Activated T-cell treated with anti-CD3 and anti-CD28 coated beads, Interleukin-2, amount 50 U/mL, for 24 hours (primary cell): ENCODE results near the gene PYGL.

ENCODE experiments used
- DNase-seq: peaks from one replicate; pipeline ENCODE4 v3.0.0-alpha.2; 2020
- H3K27ac Mint-ChIP-seq: 2 replicates; pipeline ENCODE4 v1.8.0; 2020; ENCODE audit warnings: mild to moderate bottlenecking, mixed read lengths
- H3K27me3 Mint-ChIP-seq: 2 replicates; pipeline ENCODE4 v1.8.0; 2020; ENCODE audit warnings: mixed read lengths
- H3K36me3 Mint-ChIP-seq: 2 replicates; pipeline ENCODE4 v1.8.0; 2020; ENCODE audit warnings: low read depth, mixed read lengths
- H3K4me1 Mint-ChIP-seq: 2 replicates; pipeline ENCODE4 v1.8.0; 2020; ENCODE audit warnings: low read depth, mixed read lengths
- H3K4me3 Mint-ChIP-seq: 2 replicates; pipeline ENCODE4 v1.8.0; 2020; ENCODE audit warnings: mild to moderate bottlenecking, moderate library complexity, mixed read lengths
- H3K9me3 Mint-ChIP-seq: 2 replicates; pipeline ENCODE4 v1.8.0; 2020; ENCODE audit warnings: mixed read lengths

The PYGL gene

GRCh38 chr14:50887476-50887875 lies 56.8 kb downstream of the PYGL start:
- Mint-ChIP-seq H3K9me3 (no peaks in the 10 kb centered on the region), H3K36me3 (no peaks in the 10 kb centered on the region), H3K4me1 (no peaks in the 10 kb centered on the region), H3K27me3 (peaks cover 27% of the 10 kb centered on the region), H3K4me3 (no peak overlapping the region), H3K27ac (no peak overlapping the region)
- no peak for DNase-seq

GRCh38 chr14:50883827-50884197 lies 60.5 kb downstream of the PYGL start:
- H3K27ac Mint-ChIP-seq, result no peak overlapping the region
- no peaks in the 10 kb centered on the region for H3K36me3 Mint-ChIP-seq
- no peaks in the 10 kb centered on the region for H3K4me1 Mint-ChIP-seq
- peaks cover 39% of the 10 kb centered on the region for H3K27me3 Mint-ChIP-seq
- H3K4me3 Mint-ChIP-seq, result no peak overlapping the region
- H3K9me3 Mint-ChIP-seq, result no peaks in the 10 kb centered on the region
- DNase-seq, result no peak

- Mint-ChIP-seq H3K4me3 (no peak overlapping the region), H3K27me3 (peaks cover 41% of the 10 kb centered on the region), H3K27ac (no peak overlapping the region), H3K36me3 (no peaks in the 10 kb centered on the region), H3K4me1 (no peaks in the 10 kb centered on the region), H3K9me3 (no peaks in the 10 kb centered on the region)
- DNase-seq, result no peak
Observed at GRCh38 chr14:50882932-50883826, 61.1 kb downstream of the PYGL start.

GRCh38 chr14:50875359-50876070 lies 68.8 kb downstream of the PYGL start:
- H3K4me3 Mint-ChIP-seq, result no peak overlapping the region
- H3K27ac Mint-ChIP-seq, result no peak overlapping the region
- no peaks in the 10 kb centered on the region for H3K36me3 Mint-ChIP-seq
- peak; percentile 66 for DNase-seq
- peaks cover 33% of the 10 kb centered on the region for H3K4me1 Mint-ChIP-seq
- H3K27me3 Mint-ChIP-seq, result peaks cover 69% of the 10 kb centered on the region
- no peaks in the 10 kb centered on the region for H3K9me3 Mint-ChIP-seq

- Mint-ChIP-seq H3K9me3 (no peaks in the 10 kb centered on the region), H3K36me3 (no peaks in the 10 kb centered on the region), H3K4me1 (peaks cover 33% of the 10 kb centered on the region), H3K27me3 (peaks cover 76% of the 10 kb centered on the region), H3K4me3 (no peak overlapping the region), H3K27ac (no peak overlapping the region)
- no peak for DNase-seq
Observed at GRCh38 chr14:50874757-50875156, 69.5 kb downstream of the PYGL start.

GRCh38 chr14:50871914-50872732 lies 72.2 kb downstream of the PYGL start, which contains the start of gene ABHD12B:
Gene ABHD12B, plus strand, starts transcription at chr14:50872053. Its CDS starts 122 bp downstream, at chr14:50872175.
- H3K4me1 Mint-ChIP-seq, result peaks cover 33% of the 10 kb centered on the region
- no peaks in the 10 kb centered on the region for H3K36me3 Mint-ChIP-seq

GRCh38 chr14:50871228-50871627 lies 73.1 kb downstream of the PYGL start:
- Mint-ChIP-seq H3K27ac (no peak overlapping the region), H3K4me1 (peaks cover 32% of the 10 kb centered on the region), H3K4me3 (no peak overlapping the region), H3K36me3 (no peaks in the 10 kb centered on the region), H3K9me3 (no peaks in the 10 kb centered on the region), H3K27me3 (peaks cover 74% of the 10 kb centered on the region)
- DNase-seq, result no peak

More at GRCh38 chr14:50871914-50872732, 72.2 kb downstream of the PYGL start, which contains the start of gene ABHD12B:
- Mint-ChIP-seq H3K4me3 (no peak within 1 kb of the TSS), H3K27ac (no peak within 1 kb of the TSS), H3K9me3 (no peaks in the 10 kb centered on the region), H3K27me3 (peaks cover 79% of the 10 kb centered on the region)
- DNase-seq, result no peak

- peaks cover 2% of the 10 kb centered on the region for H3K4me1 Mint-ChIP-seq
- no peak overlapping the region for H3K27ac Mint-ChIP-seq
- H3K4me3 Mint-ChIP-seq, result no peak overlapping the region
- no peak for DNase-seq
- no peaks in the 10 kb centered on the region for H3K36me3 Mint-ChIP-seq
- peaks cover 31% of the 10 kb centered on the region for H3K27me3 Mint-ChIP-seq
- H3K9me3 Mint-ChIP-seq, result no peaks in the 10 kb centered on the region
Observed at GRCh38 chr14:50865391-50866076, 78.7 kb downstream of the PYGL start.

- Mint-ChIP-seq H3K27ac (no peak overlapping the region), H3K4me3 (no peak overlapping the region), H3K9me3 (no peaks in the 10 kb centered on the region), H3K27me3 (peaks cover 25% of the 10 kb centered on the region), H3K36me3 (no peaks in the 10 kb centered on the region), H3K4me1 (peaks cover 8% of the 10 kb centered on the region)
- no peak for DNase-seq
Observed at GRCh38 chr14:50864946-50865345, 79.3 kb downstream of the PYGL start.

GRCh38 chr14:50864237-50864636 lies 80.0 kb downstream of the PYGL start:
- H3K27ac Mint-ChIP-seq, result no peak overlapping the region
- no peaks in the 10 kb centered on the region for H3K9me3 Mint-ChIP-seq
- DNase-seq, result no peak
- H3K4me1 Mint-ChIP-seq, result peaks cover 14% of the 10 kb centered on the region
- H3K36me3 Mint-ChIP-seq, result no peaks in the 10 kb centered on the region
- H3K4me3 Mint-ChIP-seq, result no peak overlapping the region
- peaks cover 18% of the 10 kb centered on the region for H3K27me3 Mint-ChIP-seq

GRCh38 chr14:50862036-50862570 lies 82.2 kb downstream of the PYGL start:
- no peaks in the 10 kb centered on the region for H3K36me3 Mint-ChIP-seq
- H3K9me3 Mint-ChIP-seq, result no peaks in the 10 kb centered on the region
- peaks cover 18% of the 10 kb centered on the region for H3K4me1 Mint-ChIP-seq
- H3K27ac Mint-ChIP-seq, result no peak overlapping the region
- H3K4me3 Mint-ChIP-seq, result no peak overlapping the region
- H3K27me3 Mint-ChIP-seq, result peaks cover 3% of the 10 kb centered on the region
- DNase-seq, result no peak

GRCh38 chr14:50860478-50861086 lies 83.7 kb downstream of the PYGL start:
- Mint-ChIP-seq H3K27ac (peak overlapping the region; percentile 77), H3K36me3 (no peaks in the 10 kb centered on the region), H3K27me3 (no peaks in the 10 kb centered on the region), H3K4me1 (peaks cover 18% of the 10 kb centered on the region), H3K9me3 (no peaks in the 10 kb centered on the region), H3K4me3 (peak overlapping the region; percentile 83)
- peak; percentile 89 for DNase-seq

- no peaks in the 10 kb centered on the region for H3K9me3 Mint-ChIP-seq
- H3K4me1 Mint-ChIP-seq, result peaks cover 18% of the 10 kb centered on the region
- no peaks in the 10 kb centered on the region for H3K36me3 Mint-ChIP-seq
- no peaks in the 10 kb centered on the region for H3K27me3 Mint-ChIP-seq
- peak overlapping the region; percentile 83 for H3K4me3 Mint-ChIP-seq
- peak overlapping the region; percentile 18 for H3K27ac Mint-ChIP-seq
- no peak for DNase-seq
Observed at GRCh38 chr14:50859296-50859624, 85.0 kb downstream of the PYGL start.
